ENCODE measurements around the gene GRB10.

Gene GRB10

DNA sequence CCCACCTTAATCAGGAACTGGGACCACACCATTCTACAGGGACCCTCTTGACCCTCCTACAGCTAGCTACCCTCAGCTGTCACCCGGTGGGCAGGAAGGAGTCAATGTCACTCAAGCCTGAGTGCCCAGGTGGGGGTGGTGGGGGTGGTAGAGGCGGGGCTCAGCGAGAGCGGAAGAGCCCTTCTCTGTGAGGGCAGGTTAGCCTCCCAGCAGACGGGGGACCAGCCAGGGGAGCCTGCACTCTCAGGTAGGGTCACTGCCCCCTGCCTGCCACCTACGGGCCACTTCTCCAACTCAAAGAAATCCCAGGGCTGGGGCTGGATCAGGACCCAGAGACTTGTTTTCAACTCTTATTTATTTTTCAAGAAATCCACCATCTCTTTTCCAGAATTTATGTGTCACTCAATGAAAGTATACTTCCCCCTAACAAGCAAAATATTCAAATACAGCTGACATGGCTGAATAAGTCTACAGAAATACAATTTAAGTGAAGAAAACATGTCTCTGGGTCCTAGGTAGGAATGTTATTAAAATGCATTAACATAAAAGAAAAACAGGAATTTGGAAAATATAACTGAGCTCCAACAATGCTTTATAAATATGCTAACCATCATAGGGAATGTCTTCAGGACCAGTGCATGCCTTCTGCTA, 154.1 kb downstream of the GRB10 start:
- H3K4me3 ChIP-seq (ENCODE audit: low read depth, low read length): no peak overlapping the region
- H3K27me3 ChIP-seq (ENCODE audit: insufficient read depth, low read depth, severe bottlenecking): no peaks in the 10 kb centered on the region
- no peaks in the 10 kb centered on the region for H3K9me3 ChIP-seq (ENCODE audit: severe bottlenecking)
- no peak overlapping the region for H3K27ac ChIP-seq
- TF ChIP-seq CTCF (IDR thresholded peaks at IDR 0.05; ENCODE audit: low read depth, low read length): peak; percentile 41
- DNase-seq: peak; percentile 17
- no peaks in the 10 kb centered on the region for H3K36me3 ChIP-seq

DNA sequence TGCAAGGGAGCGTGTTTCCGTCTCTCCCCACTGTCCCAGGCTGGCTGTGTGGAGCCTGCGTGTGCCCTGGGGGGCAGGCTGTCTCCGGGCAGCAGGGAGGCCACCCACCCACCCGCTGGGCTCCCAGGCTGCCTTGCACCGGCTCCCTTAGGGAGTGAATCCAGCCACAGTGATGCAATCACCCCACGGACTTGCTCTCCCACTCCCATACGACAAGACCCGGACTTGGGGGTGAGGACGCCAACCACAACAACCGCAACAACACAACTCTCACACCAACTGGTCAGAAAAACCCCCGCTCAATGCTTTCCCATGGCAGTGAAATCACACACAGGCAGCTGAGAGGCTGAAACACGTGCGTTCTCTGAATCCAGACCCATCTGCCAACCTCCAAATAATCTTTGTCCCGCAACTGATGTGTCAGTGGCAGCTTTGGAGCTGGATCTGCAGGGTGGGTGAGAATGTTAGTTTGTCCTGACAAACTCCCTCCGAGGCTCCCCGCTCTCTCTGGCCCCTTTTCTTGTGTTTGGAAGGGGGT, 154.8 kb downstream of the GRB10 start:
- Histone ChIP-seq H3K27me3 (ENCODE audit: insufficient read depth, low read depth, severe bottlenecking) (no peaks in the 10 kb centered on the region), H3K36me3 (no peaks in the 10 kb centered on the region), H3K4me3 (ENCODE audit: low read depth, low read length) (no peak overlapping the region), H3K9me3 (ENCODE audit: severe bottlenecking) (no peaks in the 10 kb centered on the region), H3K27ac (no peak overlapping the region)
- DNase-seq: no peak
- TF ChIP-seq CTCF (IDR thresholded peaks at IDR 0.05; ENCODE audit: low read depth, low read length): no peak

GRCh38 chr7:50626286-50626685, 156.4 kb downstream of the GRB10 start:
- Histone ChIP-seq H3K4me3 (ENCODE audit: low read depth, low read length) (no peak overlapping the region), H3K27me3 (ENCODE audit: insufficient read depth, low read depth, severe bottlenecking) (no peaks in the 10 kb centered on the region)
- no peak for TF ChIP-seq CTCF (IDR thresholded peaks at IDR 0.05; ENCODE audit: low read depth, low read length)

DNA sequence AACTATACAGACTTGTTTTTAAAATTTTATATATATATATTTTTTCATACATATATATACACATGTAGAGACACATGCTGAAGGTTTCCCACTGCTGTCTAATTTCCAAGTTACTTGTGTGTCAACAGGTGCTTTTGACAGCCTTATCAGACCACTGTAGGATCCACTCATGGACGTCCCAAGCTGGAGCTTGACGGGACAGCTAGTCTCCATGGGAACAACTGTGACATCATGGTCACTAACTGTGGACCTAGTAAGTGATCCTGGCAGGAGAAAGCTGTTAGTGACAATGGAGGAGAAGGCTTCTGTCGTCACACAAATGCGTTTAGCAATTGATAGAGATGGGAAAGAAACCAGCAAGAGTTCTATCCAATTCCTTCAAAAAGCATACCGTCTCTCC, 157.3 kb downstream of the GRB10 start:
- Histone ChIP-seq H3K27ac (no peak overlapping the region), H3K9me3 (ENCODE audit: severe bottlenecking) (no peaks in the 10 kb centered on the region), H3K27me3 (ENCODE audit: insufficient read depth, low read depth, severe bottlenecking) (no peaks in the 10 kb centered on the region), H3K36me3 (no peaks in the 10 kb centered on the region), H3K4me3 (ENCODE audit: low read depth, low read length) (no peak overlapping the region)
- TF ChIP-seq CTCF (IDR thresholded peaks at IDR 0.05; ENCODE audit: low read depth, low read length): no peak
- no peak for DNase-seq

More at GRCh38 chr7:50626286-50626685, 156.4 kb downstream of the GRB10 start:
- H3K27ac ChIP-seq: no peak overlapping the region
- peak; percentile 16 for DNase-seq
- H3K36me3 ChIP-seq: no peaks in the 10 kb centered on the region
- H3K9me3 ChIP-seq (ENCODE audit: severe bottlenecking): no peaks in the 10 kb centered on the region

- Histone ChIP-seq H3K9me3 (ENCODE audit: severe bottlenecking) (no peaks in the 10 kb centered on the region), H3K4me3 (ENCODE audit: low read depth, low read length) (no peak overlapping the region), H3K27me3 (ENCODE audit: insufficient read depth, low read depth, severe bottlenecking) (no peaks in the 10 kb centered on the region), H3K36me3 (no peaks in the 10 kb centered on the region), H3K27ac (no peak overlapping the region)
- no peak for TF ChIP-seq CTCF (IDR thresholded peaks at IDR 0.05; ENCODE audit: low read depth, low read length)
- no peak for DNase-seq
These were observed 159.9 kb downstream of the GRB10 start for GRCh38 chr7:50622821-50623220.
